Measurements from ENCODE around the gene KIAA0825.
"Not testable (repeated sequence)": the region's sequence is repeated elsewhere in the genome, so short reads cannot be mapped to it uniquely, and the experiment has no call there.

Gene KIAA0825

GRCh38 chr5:94168151-94168550, 450.3 kb downstream of the KIAA0825 start:
- POLR2A ChIA-PET (ENCODE audit: low non-redundant PET), result no interaction called here

DNA sequence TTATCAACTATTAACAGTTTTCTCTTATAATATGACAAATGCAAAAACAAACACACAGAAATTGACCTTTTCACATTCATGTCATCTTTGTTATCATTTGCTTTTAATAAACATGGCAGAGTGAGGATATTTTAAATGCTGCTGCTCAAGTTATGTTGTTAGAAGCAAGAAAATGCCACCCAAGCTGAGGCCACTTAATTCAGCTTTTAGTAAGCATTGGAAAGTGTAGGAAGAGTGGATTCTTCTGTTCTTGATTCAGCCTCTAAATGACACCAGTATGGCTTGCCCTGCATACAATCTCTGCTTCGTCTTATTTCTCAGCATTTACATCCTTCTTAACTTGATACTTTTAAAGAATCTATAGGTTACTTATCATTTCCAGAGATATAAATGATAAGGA, 456.6 kb downstream of the KIAA0825 start:
- ChIA-PET CTCF (interaction anchor here (0.6 kb wide), 1 partner anchor 263 kb away, joined by 4 read pairs; no protein-coding TSS in a partner anchor), POLR2A (ENCODE audit: low non-redundant PET) (no interaction called here)
- no peak overlapping the region for H3K27ac ChIP-seq
- TF ChIP-seq CTCF (conservative IDR thresholded peaks at IDR 0.05; ENCODE audit: low read depth), result no peak
- DNase-seq (ENCODE audit: low spot score), result no peak

More at GRCh38 chr5:94168151-94168550, 450.3 kb downstream of the KIAA0825 start:
- CTCF ChIA-PET, result interaction anchor here (0.7 kb wide), 2 partner anchors 37 to 138 kb away, joined by 3 read pairs; no protein-coding TSS in a partner anchor
- no peak overlapping the region for H3K27ac ChIP-seq
- no peak for TF ChIP-seq CTCF (conservative IDR thresholded peaks at IDR 0.05; ENCODE audit: low read depth)
- DNase-seq (ENCODE audit: low spot score), result no peak

GRCh38 chr5:94159144-94159543, 459.3 kb downstream of the KIAA0825 start:
- no peak for DNase-seq (ENCODE audit: low spot score)
- ChIA-PET POLR2A (ENCODE audit: low non-redundant PET) (no interaction called here), CTCF (interaction anchor here (0.6 kb wide), 2 partner anchors 32 to 1489 kb away, joined by 3 to 4 read pairs; no protein-coding TSS in a partner anchor)
- no peak for TF ChIP-seq CTCF (conservative IDR thresholded peaks at IDR 0.05; ENCODE audit: low read depth)
- H3K27ac ChIP-seq, result no peak overlapping the region

DNA sequence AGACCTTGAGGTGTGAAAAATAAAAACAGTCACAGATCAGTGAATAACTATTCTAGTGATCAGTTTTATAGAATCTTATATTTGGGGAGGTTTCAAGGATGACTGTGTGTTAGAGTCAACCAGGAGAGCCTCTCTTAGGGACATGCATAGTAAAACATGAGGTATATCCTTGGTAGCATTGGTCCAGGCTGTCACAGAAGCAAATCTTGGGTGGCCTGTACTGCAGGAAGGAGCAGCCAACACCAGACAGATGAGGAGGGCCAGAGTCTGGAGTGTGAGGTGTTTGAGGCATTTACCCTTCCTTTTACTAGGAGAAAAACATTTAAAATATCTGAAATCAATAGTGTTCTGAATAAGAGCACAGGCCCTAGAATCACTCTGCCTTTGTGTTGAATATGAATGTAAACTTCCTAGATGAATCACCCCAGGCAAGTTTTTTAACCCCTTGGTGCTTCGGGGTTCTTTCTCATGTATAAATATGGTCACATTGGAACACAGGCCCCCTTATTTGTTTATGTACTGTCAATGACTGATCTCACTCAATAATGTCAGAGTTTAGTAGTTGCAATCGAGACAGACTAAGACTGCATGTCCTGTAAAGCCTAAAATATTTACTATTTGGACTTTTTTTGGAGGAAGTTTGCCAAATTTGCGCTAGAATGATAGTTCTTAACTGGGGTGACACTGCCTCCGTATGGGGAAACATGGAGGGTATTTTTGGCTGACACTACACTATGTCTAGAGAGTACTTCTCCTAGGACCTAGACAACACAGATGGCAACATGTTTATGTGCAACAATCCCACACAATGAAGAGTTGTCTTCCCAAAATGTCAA, 460.5 kb downstream of the KIAA0825 start:
- DNase-seq (ENCODE audit: low spot score), result no peak
- ChIA-PET CTCF (no interaction called here), POLR2A (ENCODE audit: low non-redundant PET) (no interaction called here)
- no peak overlapping the region for H3K27ac ChIP-seq
- TF ChIP-seq CTCF (conservative IDR thresholded peaks at IDR 0.05; ENCODE audit: low read depth), result no peak

DNA sequence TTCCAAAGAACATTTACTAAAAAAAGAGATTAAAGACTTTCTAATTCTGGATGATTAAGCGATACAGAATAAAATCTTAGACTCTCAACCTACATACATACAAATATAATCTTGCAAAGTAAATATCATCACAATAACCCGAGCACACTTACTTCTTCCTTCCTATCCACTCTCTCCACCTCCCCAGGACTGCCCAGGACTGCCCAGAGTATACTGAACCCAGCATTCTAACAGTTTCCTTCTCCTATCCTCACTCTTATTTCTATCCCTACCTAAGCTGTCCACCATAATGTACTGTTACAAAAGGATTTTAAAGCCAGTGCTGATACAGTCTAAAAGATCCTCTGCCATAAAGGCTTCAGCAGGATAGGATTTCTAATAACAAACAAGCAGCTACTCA, 463.7 kb downstream of the KIAA0825 start:
- POLR2A ChIA-PET (ENCODE audit: low non-redundant PET), result no interaction called here
- CTCF ChIA-PET, result no interaction called here
- TF ChIP-seq CTCF (conservative IDR thresholded peaks at IDR 0.05; ENCODE audit: low read depth), result no peak
- H3K27ac ChIP-seq, result no peak overlapping the region
- DNase-seq (ENCODE audit: low spot score), result no peak

GRCh38 chr5:94153736-94154450, 464.5 kb downstream of the KIAA0825 start:
- no peak for DNase-seq (ENCODE audit: low spot score)
- no peak for TF ChIP-seq CTCF (conservative IDR thresholded peaks at IDR 0.05; ENCODE audit: low read depth)
- ChIA-PET POLR2A (ENCODE audit: low non-redundant PET) (no interaction called here), CTCF (interaction anchor here (0.5 to 0.7 kb wide), 2 partner anchors 465 to 584 kb away, joined by 3 to 6 read pairs; partner anchors contain the start of genes KIAA0825 and SLF1)
- H3K27ac ChIP-seq, result no peak overlapping the region

GRCh38 chr5:94143621-94144020, 474.8 kb downstream of the KIAA0825 start:
- POLR2A ChIA-PET (ENCODE audit: low non-redundant PET); H3K27ac ChIP-seq; DNase-seq (ENCODE audit: low spot score); CTCF ChIA-PET: not testable (repeated sequence)

All from RWPE1 (cell line).